Mesendoderm (in vitro differentiated cells): ENCODE results near the gene RFC3. TPM values are rescaled to one million over a fixed set of nuclear protein-coding genes. Genes with fewer than 3 reads are reported as not detected.

ENCODE experiments used
- small RNA-seq: library from polyadenylated mRNA; stranded (forward); fragments of <200 nt; extraction: miRNeasy Mini kit (QIAGEN cat#:217004); gene quantifications from one replicate; pipeline ENCODE3, GENCODE V24; 2013; ENCODE audit not compliant: insufficient read depth

Gene RFC3

Small RNA genes lying within 50 kb of the gene (small RNA-seq; reads per million reads assigned to genes)
- not detected for gene RNU5A-4P
